ENCODE results near the gene TBC1D32.
"Not testable (repeated sequence)": the region's sequence is repeated elsewhere in the genome, so short reads cannot be mapped to it uniquely, and the experiment has no call there.

The TBC1D32 gene

DNA sequence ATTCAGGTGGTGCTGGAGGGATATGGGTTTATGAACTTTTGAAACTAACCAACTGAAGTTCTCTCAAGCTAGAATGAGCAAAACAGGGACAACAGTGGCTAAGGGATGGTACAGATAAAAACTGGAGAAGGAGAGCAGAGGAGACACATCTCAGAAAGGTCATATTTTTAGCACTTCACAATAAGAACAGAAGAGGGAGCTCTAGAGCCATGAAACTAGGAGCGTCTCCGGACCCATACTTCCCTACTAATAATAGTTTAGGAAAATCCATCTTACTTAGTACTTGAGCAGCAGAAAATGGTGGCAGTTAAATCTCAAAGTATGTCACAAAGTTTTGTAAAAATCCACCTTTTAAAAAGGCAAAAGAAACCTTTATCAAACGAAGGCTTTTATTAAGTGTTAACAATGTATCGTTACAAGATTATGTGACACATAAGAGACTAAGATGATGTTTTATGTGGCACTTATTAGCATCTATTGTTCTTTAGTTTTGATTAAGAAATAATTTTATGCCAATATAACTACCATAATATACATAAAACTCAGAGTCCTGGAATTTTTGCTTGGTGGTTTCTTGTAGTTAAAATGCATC lies 278.6 kb downstream of the TBC1D32 start:
- ATAC-seq: peak; percentile 96
- no peak for TF ChIP-seq CSRNP3 (CRISPR knock-in tag; IDR thresholded peaks at IDR 0.05)
- TF ChIP-seq BACH2 (CRISPR knock-in tag; IDR thresholded peaks at IDR 0.05; ENCODE audit: borderline replicate concordance): no peak
- TF ChIP-seq, protein P1, sequence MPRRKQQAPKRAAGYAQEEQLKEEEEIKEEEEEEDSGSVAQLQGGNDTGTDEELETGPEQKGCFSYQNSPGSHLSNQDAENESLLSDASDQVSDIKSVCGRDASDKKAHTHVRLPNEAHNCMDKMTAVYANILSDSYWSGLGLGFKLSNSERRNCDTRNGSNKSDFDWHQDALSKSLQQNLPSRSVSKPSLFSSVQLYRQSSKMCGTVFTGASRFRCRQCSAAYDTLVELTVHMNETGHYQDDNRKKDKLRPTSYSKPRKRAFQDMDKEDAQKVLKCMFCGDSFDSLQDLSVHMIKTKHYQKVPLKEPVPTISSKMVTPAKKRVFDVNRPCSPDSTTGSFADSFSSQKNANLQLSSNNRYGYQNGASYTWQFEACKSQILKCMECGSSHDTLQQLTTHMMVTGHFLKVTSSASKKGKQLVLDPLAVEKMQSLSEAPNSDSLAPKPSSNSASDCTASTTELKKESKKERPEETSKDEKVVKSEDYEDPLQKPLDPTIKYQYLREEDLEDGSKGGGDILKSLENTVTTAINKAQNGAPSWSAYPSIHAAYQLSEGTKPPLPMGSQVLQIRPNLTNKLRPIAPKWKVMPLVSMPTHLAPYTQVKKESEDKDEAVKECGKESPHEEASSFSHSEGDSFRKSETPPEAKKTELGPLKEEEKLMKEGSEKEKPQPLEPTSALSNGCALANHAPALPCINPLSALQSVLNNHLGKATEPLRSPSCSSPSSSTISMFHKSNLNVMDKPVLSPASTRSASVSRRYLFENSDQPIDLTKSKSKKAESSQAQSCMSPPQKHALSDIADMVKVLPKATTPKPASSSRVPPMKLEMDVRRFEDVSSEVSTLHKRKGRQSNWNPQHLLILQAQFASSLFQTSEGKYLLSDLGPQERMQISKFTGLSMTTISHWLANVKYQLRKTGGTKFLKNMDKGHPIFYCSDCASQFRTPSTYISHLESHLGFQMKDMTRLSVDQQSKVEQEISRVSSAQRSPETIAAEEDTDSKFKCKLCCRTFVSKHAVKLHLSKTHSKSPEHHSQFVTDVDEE (CRISPR knock-in tag; IDR thresholded peaks at IDR 0.05): no peak
- TF ChIP-seq, protein P2, sequence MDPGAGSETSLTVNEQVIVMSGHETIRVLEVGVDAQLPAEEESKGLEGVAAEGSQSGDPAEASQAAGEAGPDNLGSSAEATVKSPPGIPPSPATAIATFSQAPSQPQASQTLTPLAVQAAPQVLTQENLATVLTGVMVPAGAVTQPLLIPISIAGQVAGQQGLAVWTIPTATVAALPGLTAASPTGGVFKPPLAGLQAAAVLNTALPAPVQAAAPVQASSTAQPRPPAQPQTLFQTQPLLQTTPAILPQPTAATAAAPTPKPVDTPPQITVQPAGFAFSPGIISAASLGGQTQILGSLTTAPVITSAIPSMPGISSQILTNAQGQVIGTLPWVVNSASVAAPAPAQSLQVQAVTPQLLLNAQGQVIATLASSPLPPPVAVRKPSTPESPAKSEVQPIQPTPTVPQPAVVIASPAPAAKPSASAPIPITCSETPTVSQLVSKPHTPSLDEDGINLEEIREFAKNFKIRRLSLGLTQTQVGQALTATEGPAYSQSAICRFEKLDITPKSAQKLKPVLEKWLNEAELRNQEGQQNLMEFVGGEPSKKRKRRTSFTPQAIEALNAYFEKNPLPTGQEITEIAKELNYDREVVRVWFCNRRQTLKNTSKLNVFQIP (CRISPR knock-in tag; IDR thresholded peaks at IDR 0.05; ENCODE audit: borderline replicate concordance, low read depth): no peak
- no peak for TF ChIP-seq GLIS3 (CRISPR knock-in tag; IDR thresholded peaks at IDR 0.05)
- no peak for TF ChIP-seq PPARA (CRISPR knock-in tag; IDR thresholded peaks at IDR 0.05; ENCODE audit: borderline replicate concordance)
- TF ChIP-seq RARB (CRISPR knock-in tag; IDR thresholded peaks at IDR 0.05): no peak
- TF ChIP-seq OSR1 (CRISPR knock-in tag; IDR thresholded peaks at IDR 0.05): no peak
- no peak for TF ChIP-seq ZFP3 (CRISPR knock-in tag; IDR thresholded peaks at IDR 0.05)
- TF ChIP-seq ISL1 (CRISPR knock-in tag; IDR thresholded peaks at IDR 0.05): no peak
- TF ChIP-seq, protein P3, sequence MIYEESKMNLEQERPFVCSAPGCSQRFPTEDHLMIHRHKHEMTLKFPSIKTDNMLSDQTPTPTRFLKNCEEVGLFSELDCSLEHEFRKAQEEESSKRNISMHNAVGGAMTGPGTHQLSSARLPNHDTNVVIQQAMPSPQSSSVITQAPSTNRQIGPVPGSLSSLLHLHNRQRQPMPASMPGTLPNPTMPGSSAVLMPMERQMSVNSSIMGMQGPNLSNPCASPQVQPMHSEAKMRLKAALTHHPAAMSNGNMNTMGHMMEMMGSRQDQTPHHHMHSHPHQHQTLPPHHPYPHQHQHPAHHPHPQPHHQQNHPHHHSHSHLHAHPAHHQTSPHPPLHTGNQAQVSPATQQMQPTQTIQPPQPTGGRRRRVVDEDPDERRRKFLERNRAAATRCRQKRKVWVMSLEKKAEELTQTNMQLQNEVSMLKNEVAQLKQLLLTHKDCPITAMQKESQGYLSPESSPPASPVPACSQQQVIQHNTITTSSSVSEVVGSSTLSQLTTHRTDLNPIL (CRISPR knock-in tag; IDR thresholded peaks at IDR 0.05; ENCODE audit: low read depth): no peak
- no peak for TF ChIP-seq ZNF8 (CRISPR knock-in tag; IDR thresholded peaks at IDR 0.05)
- TF ChIP-seq ZC3H10 (CRISPR knock-in tag; IDR thresholded peaks at IDR 0.05): no peak
- no peak for TF ChIP-seq ESRRG (CRISPR knock-in tag; IDR thresholded peaks at IDR 0.05)
- no peak for TF ChIP-seq ZNF70 (CRISPR knock-in tag; IDR thresholded peaks at IDR 0.05)
- TF ChIP-seq PATZ1 (CRISPR knock-in tag; IDR thresholded peaks at IDR 0.05; ENCODE audit: borderline replicate concordance): no peak
- TF ChIP-seq CSDC2 (CRISPR knock-in tag; IDR thresholded peaks at IDR 0.05): no peak
- TF ChIP-seq ARNTL (CRISPR knock-in tag; IDR thresholded peaks at IDR 0.05; ENCODE audit: borderline replicate concordance, low read depth): no peak
- TF ChIP-seq ZNF565 (CRISPR knock-in tag; conservative IDR thresholded peaks at IDR 0.05; ENCODE audit: low read depth): no peak

DNA sequence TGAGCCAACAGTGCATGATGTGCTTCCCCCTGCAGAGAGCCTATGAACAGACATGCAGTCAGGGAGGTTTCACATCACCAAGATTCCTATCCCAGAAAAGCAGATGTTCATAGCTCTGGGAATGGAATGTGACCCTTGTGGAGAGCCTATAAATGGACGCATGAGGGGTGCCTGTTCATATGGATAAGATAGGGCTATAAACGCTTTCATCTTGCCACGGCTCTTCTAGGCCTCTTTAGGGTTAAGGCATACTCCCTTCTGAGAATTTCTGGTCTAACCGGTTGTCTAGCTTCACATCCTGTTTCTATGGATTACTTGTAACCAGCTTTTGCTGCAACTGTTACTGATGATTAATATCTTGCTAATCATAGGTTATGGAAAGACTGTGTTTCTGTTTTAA lies 285.7 kb downstream of the TBC1D32 start:
- not testable (repeated sequence) for ATAC-seq

- ATAC-seq: not testable (repeated sequence)
Observed at GRCh38 chr6:121044905-121045304, 289.4 kb downstream of the TBC1D32 start.

- ATAC-seq: not testable (repeated sequence)
Observed at GRCh38 chr6:121043706-121044105, 290.6 kb downstream of the TBC1D32 start.

- not testable (repeated sequence) for ATAC-seq
Observed at GRCh38 chr6:121043211-121043610, 291.1 kb downstream of the TBC1D32 start.
